Measurements from ENCODE around the gene TSHZ2. TPM values are rescaled to one million over a fixed set of nuclear protein-coding genes. Genes with fewer than 3 reads are reported as not detected.

TSHZ2 gene
- total RNA-seq, 1 donor from 2014 or later, result 51.9 TPM

GRCh38 chr20:52954849-52955248 is 17.3 kb upstream of the TSHZ2 start:
- intact Hi-C loops (cut with DNase I), result no loop called here
- DNase-seq (ENCODE audit: low spot score in 2 of 2), result no peak
- TF ChIP-seq CTCF (IDR thresholded peaks at IDR 0.05), result no peak
- H3K27me3 ChIP-seq, result no peaks in the 10 kb centered on the region
- no peak overlapping the region for H3K27ac ChIP-seq
- no peak overlapping the region for H3K4me3 ChIP-seq
- H3K4me1 ChIP-seq, result no peaks in the 10 kb centered on the region
- no peaks in the 10 kb centered on the region for H3K36me3 ChIP-seq
- no peaks in the 10 kb centered on the region for H3K9me3 ChIP-seq

- H3K27ac ChIP-seq, result no peak overlapping the region
- H3K27me3 ChIP-seq, result no peaks in the 10 kb centered on the region
- H3K9me3 ChIP-seq, result no peaks in the 10 kb centered on the region
- no peaks in the 10 kb centered on the region for H3K36me3 ChIP-seq
- H3K4me1 ChIP-seq, result no peaks in the 10 kb centered on the region
- DNase-seq (ENCODE audit: low spot score in 2 of 2), result no peak
- no peak overlapping the region for H3K4me3 ChIP-seq
- intact Hi-C loops (cut with DNase I), result no loop called here
- TF ChIP-seq CTCF (IDR thresholded peaks at IDR 0.05), result no peak
Observed at GRCh38 chr20:52958211-52958610, 13.9 kb upstream of the TSHZ2 start.

GRCh38 chr20:52959125-52959524 is 13.0 kb upstream of the TSHZ2 start:
- no peak for DNase-seq (ENCODE audit: low spot score in 2 of 2)
- Histone ChIP-seq H3K36me3 (no peaks in the 10 kb centered on the region), H3K27ac (no peak overlapping the region), H3K4me1 (no peaks in the 10 kb centered on the region), H3K27me3 (no peaks in the 10 kb centered on the region), H3K4me3 (no peak overlapping the region), H3K9me3 (no peaks in the 10 kb centered on the region)
- intact Hi-C loops (cut with DNase I), result no loop called here
- TF ChIP-seq CTCF (IDR thresholded peaks at IDR 0.05), result no peak

- no peak for TF ChIP-seq CTCF (IDR thresholded peaks at IDR 0.05)
- H3K36me3 ChIP-seq, result no peaks in the 10 kb centered on the region
- H3K9me3 ChIP-seq, result no peaks in the 10 kb centered on the region
- no peak for DNase-seq (ENCODE audit: low spot score in 2 of 2)
- no peaks in the 10 kb centered on the region for H3K4me1 ChIP-seq
- no peaks in the 10 kb centered on the region for H3K27me3 ChIP-seq
- intact Hi-C loops (cut with DNase I), result no loop called here
- no peak overlapping the region for H3K4me3 ChIP-seq
- H3K27ac ChIP-seq, result no peak overlapping the region
Observed at GRCh38 chr20:52962183-52962582, 10.0 kb upstream of the TSHZ2 start.

GRCh38 chr20:52963131-52963530 is 9.0 kb upstream of the TSHZ2 start:
- DNase-seq (ENCODE audit: low spot score in 2 of 2), result no peak
- Histone ChIP-seq H3K4me1 (no peaks in the 10 kb centered on the region), H3K36me3 (no peaks in the 10 kb centered on the region), H3K4me3 (no peak overlapping the region), H3K27me3 (no peaks in the 10 kb centered on the region), H3K9me3 (no peaks in the 10 kb centered on the region), H3K27ac (no peak overlapping the region)
- TF ChIP-seq CTCF (IDR thresholded peaks at IDR 0.05), result no peak
- intact Hi-C loops (cut with DNase I), result no loop called here

GRCh38 chr20:52964131-52964530 is 8.0 kb upstream of the TSHZ2 start:
- Histone ChIP-seq H3K4me1 (no peaks in the 10 kb centered on the region), H3K4me3 (no peak overlapping the region), H3K9me3 (no peaks in the 10 kb centered on the region), H3K27ac (no peak overlapping the region), H3K27me3 (no peaks in the 10 kb centered on the region), H3K36me3 (no peaks in the 10 kb centered on the region)
- DNase-seq (ENCODE audit: low spot score in 2 of 2), result no peak
- no peak for TF ChIP-seq CTCF (IDR thresholded peaks at IDR 0.05)
- intact Hi-C loops (cut with DNase I), result no loop called here

Measured in ascending aorta (tissue), 2 donors.